Measurements from ENCODE around the gene WDR86. TPM values are rescaled to one million over a fixed set of nuclear protein-coding genes. Genes with fewer than 3 reads are reported as not detected.

WDR86 gene
- total RNA-seq, 1 donor from 2014 or later: 82.9 TPM

- DNase-seq (ENCODE audit: low spot score, unreplicated experiment): no peak
- Mint-ChIP-seq H3K9me3 (ENCODE audit: low read depth) (no peaks in the 10 kb centered on the region), H3K27ac (no peak overlapping the region), H3K4me1 (ENCODE audit: low read depth) (peaks cover 4% of the 10 kb centered on the region), H3K27me3 (peaks cover 26% of the 10 kb centered on the region), H3K4me3 (ENCODE audit: low read depth) (no peak overlapping the region), H3K36me3 (ENCODE audit: insufficient read depth) (peaks cover 36% of the 10 kb centered on the region)
- TF ChIP-seq, protein P1, sequence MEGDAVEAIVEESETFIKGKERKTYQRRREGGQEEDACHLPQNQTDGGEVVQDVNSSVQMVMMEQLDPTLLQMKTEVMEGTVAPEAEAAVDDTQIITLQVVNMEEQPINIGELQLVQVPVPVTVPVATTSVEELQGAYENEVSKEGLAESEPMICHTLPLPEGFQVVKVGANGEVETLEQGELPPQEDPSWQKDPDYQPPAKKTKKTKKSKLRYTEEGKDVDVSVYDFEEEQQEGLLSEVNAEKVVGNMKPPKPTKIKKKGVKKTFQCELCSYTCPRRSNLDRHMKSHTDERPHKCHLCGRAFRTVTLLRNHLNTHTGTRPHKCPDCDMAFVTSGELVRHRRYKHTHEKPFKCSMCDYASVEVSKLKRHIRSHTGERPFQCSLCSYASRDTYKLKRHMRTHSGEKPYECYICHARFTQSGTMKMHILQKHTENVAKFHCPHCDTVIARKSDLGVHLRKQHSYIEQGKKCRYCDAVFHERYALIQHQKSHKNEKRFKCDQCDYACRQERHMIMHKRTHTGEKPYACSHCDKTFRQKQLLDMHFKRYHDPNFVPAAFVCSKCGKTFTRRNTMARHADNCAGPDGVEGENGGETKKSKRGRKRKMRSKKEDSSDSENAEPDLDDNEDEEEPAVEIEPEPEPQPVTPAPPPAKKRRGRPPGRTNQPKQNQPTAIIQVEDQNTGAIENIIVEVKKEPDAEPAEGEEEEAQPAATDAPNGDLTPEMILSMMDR (IDR thresholded peaks at IDR 0.05; ENCODE audit: unreplicated experiment): no peak
Measured at GRCh38 chr7:151380199-151381097, 29.4 kb downstream of the WDR86 start.

DNA sequence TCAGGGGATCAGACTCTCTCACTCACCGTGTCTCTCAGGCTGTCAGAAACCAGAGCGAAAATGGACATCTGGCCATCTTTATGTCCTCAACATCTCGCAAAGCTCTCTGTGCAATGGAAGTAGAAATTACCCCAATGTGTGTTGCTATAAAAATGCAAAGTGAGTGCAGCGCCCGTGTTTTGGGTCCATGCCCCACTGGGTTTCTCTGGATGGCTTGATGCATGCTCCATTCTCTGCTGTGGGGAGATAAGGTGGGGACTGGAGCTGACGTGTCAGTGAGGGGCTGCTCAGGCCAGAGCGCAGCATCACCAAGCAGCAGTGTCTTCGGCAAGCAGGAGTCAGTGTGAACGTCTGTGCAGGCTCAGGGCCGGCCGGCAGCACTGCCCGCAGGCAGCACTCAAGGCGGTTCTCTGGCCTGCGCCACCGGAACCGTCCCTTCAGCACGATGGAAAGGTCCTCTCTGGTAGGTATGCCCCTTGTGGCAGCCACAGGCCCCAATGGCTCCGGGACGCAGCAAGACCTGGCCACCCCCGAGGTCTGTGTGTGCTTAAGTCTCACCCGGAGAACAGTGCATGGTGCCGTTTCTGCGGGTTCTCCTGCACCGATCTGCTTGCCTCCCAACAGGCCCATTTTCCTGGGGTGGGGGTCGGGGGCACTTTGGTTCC is 30.2 kb downstream of the WDR86 start:
- DNase-seq (ENCODE audit: low spot score, unreplicated experiment): no peak
- Mint-ChIP-seq H3K4me1 (ENCODE audit: low read depth) (peaks cover 4% of the 10 kb centered on the region), H3K4me3 (ENCODE audit: low read depth) (no peak overlapping the region), H3K36me3 (ENCODE audit: insufficient read depth) (peaks cover 34% of the 10 kb centered on the region), H3K27me3 (peaks cover 24% of the 10 kb centered on the region), H3K27ac (no peak overlapping the region), H3K9me3 (ENCODE audit: low read depth) (no peaks in the 10 kb centered on the region)
- TF ChIP-seq, protein P1 (IDR thresholded peaks at IDR 0.05; ENCODE audit: unreplicated experiment): no peak

DNA sequence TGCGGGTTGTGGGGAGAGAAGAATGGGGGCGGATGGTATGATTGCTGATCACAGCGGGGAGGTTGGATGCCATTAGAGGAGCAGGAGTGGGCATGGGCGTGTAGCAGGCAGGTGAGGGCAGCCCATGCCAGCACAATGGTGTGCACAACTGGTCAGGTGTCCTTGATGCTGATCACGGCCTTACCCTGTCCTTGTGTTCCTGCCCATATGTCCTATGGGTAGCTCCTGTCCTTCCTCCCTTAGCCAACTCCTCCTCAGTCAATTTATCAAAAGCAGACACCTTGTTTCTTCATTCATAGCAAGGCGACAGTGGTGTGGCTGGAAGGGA is 30.7 kb downstream of the WDR86 start:
- H3K4me3 Mint-ChIP-seq (ENCODE audit: low read depth): no peak overlapping the region
- H3K36me3 Mint-ChIP-seq (ENCODE audit: insufficient read depth): peaks cover 33% of the 10 kb centered on the region
- H3K9me3 Mint-ChIP-seq (ENCODE audit: low read depth): no peaks in the 10 kb centered on the region
- H3K27me3 Mint-ChIP-seq: peaks cover 19% of the 10 kb centered on the region
- H3K27ac Mint-ChIP-seq: no peak overlapping the region
- DNase-seq (ENCODE audit: low spot score, unreplicated experiment): no peak
- H3K4me1 Mint-ChIP-seq (ENCODE audit: low read depth): peaks cover 4% of the 10 kb centered on the region
- TF ChIP-seq, protein P1 (IDR thresholded peaks at IDR 0.05; ENCODE audit: unreplicated experiment): no peak

GRCh38 chr7:151378496-151379192 is 31.2 kb downstream of the WDR86 start:
- TF ChIP-seq, protein P1 (IDR thresholded peaks at IDR 0.05; ENCODE audit: unreplicated experiment): no peak

GRCh38 chr7:151378011-151378410 is 31.8 kb downstream of the WDR86 start:
- Mint-ChIP-seq H3K4me3 (ENCODE audit: low read depth) (no peak overlapping the region), H3K36me3 (ENCODE audit: insufficient read depth) (peaks cover 28% of the 10 kb centered on the region), H3K9me3 (ENCODE audit: low read depth) (no peaks in the 10 kb centered on the region), H3K27ac (no peak overlapping the region), H3K27me3 (peaks cover 11% of the 10 kb centered on the region), H3K4me1 (ENCODE audit: low read depth) (peaks cover 4% of the 10 kb centered on the region)
- TF ChIP-seq, protein P1 (IDR thresholded peaks at IDR 0.05; ENCODE audit: unreplicated experiment): no peak
- no peak for DNase-seq (ENCODE audit: low spot score, unreplicated experiment)

More at GRCh38 chr7:151378496-151379192, 31.2 kb downstream of the WDR86 start:
- H3K36me3 Mint-ChIP-seq (ENCODE audit: insufficient read depth): peaks cover 28% of the 10 kb centered on the region
- no peak overlapping the region for H3K4me3 Mint-ChIP-seq (ENCODE audit: low read depth)
- no peaks in the 10 kb centered on the region for H3K9me3 Mint-ChIP-seq (ENCODE audit: low read depth)
- peaks cover 14% of the 10 kb centered on the region for H3K27me3 Mint-ChIP-seq
- H3K27ac Mint-ChIP-seq: no peak overlapping the region
- no peak for DNase-seq (ENCODE audit: low spot score, unreplicated experiment)
- peaks cover 4% of the 10 kb centered on the region for H3K4me1 Mint-ChIP-seq (ENCODE audit: low read depth)
